ENCODE data around the gene CREBRF.

DNA sequence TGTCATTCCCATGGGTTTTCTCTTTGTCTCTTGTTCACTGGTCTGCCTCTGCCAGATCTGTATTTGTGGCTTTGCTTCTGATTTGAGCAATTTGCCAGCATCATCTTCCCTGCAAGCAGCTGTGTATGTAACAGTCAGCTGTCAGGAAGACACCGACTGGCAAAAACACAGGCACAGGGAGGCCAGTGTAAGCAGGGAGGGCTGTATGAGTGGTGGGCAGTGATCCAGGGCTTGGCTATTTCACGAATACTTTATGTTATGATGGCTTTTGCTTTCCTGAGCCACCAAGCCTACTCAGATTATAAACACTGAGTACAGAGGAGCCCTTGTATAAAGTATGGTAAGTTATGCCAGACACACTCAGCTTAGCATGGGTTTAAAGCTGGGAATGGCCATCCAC lies 99.8 kb downstream of the CREBRF start:
- no peak for TF ChIP-seq CTCF (IDR thresholded peaks at IDR 0.05)
- TF ChIP-seq POLR2A (IDR thresholded peaks at IDR 0.05) = no peak
